Chondrocyte (in vitro differentiated cells): ENCODE measurements around the gene ARHGEF7. TPM values are rescaled to one million over a fixed set of nuclear protein-coding genes. Genes with fewer than 3 reads are reported as not detected.

Source experiments
- DNase-seq: peaks from one replicate; pipeline ENCODE4 v3.0.0; 2021; ENCODE audit warnings: mixed read lengths, low spot score
- H3K27ac Mint-ChIP-seq: one replicate; pipeline ENCODE4 v1.8.0; 2021; ENCODE audit warnings: mild to moderate bottlenecking, moderate library complexity, mixed read lengths; ENCODE audit not compliant: unreplicated experiment
- H3K27me3 Mint-ChIP-seq: 2 replicates; pipeline ENCODE4 v1.8.0; 2021; ENCODE audit warnings: low read depth, mixed read lengths
- H3K36me3 Mint-ChIP-seq: 2 replicates; pipeline ENCODE4 v1.8.0; 2021; ENCODE audit warnings: low read depth, mixed read lengths
- H3K4me1 Mint-ChIP-seq: 2 replicates; pipeline ENCODE4 v1.8.0; 2021; ENCODE audit warnings: low read depth, mild to moderate bottlenecking, mixed read lengths
- H3K4me3 Mint-ChIP-seq: one replicate; pipeline ENCODE4 v1.8.0; 2021; ENCODE audit warnings: mild to moderate bottlenecking, moderate library complexity, mixed read lengths; ENCODE audit not compliant: unreplicated experiment
- H3K9me3 Mint-ChIP-seq: 2 replicates; pipeline ENCODE4 v1.8.0; 2021; ENCODE audit warnings: low read depth, mixed read lengths
- CTCF ChIP-seq: fragments of 200-600 bp; sonication (generic); IDR thresholded peaks from 2 replicates; pipeline ENCODE4 v1.5.0; 2021; ENCODE audit warnings: antibody characterized with exemption, mild to moderate bottlenecking, moderate library complexity
- total RNA-seq: library from RNA; stranded (reverse); gene quantifications from 3 replicates; pipeline ENCODE4 v1.2.1, GENCODE V29; 2021

The ARHGEF7 gene
- total RNA-seq, 1 donor from 2014 or later = 137 TPM

- no peaks in the 10 kb centered on the region for H3K27me3 Mint-ChIP-seq
- no peak for TF ChIP-seq CTCF
- H3K4me3 Mint-ChIP-seq = no peak overlapping the region
- H3K9me3 Mint-ChIP-seq = no peaks in the 10 kb centered on the region
- H3K4me1 Mint-ChIP-seq = peaks cover 76% of the 10 kb centered on the region
- H3K36me3 Mint-ChIP-seq = peaks cover 7% of the 10 kb centered on the region
- no peak for DNase-seq
- peak overlapping the region; percentile 87 for H3K27ac Mint-ChIP-seq
Observed at GRCh38 chr13:111217641-111218040, 102.5 kb downstream of the ARHGEF7 start.

GRCh38 chr13:111219280-111219679 lies 104.2 kb downstream of the ARHGEF7 start:
- Mint-ChIP-seq H3K27me3 (no peaks in the 10 kb centered on the region), H3K27ac (peak overlapping the region; percentile 87), H3K36me3 (peaks cover 7% of the 10 kb centered on the region), H3K4me3 (peak overlapping the region; percentile 10), H3K4me1 (peaks cover 66% of the 10 kb centered on the region), H3K9me3 (no peaks in the 10 kb centered on the region)
- DNase-seq = no peak
- TF ChIP-seq CTCF = no peak

- no peaks in the 10 kb centered on the region for H3K27me3 Mint-ChIP-seq
- peaks cover 7% of the 10 kb centered on the region for H3K36me3 Mint-ChIP-seq
- no peak for TF ChIP-seq CTCF
- no peak for DNase-seq
- H3K4me1 Mint-ChIP-seq = peaks cover 66% of the 10 kb centered on the region
- no peak overlapping the region for H3K4me3 Mint-ChIP-seq
- H3K27ac Mint-ChIP-seq = peak overlapping the region; percentile 87
- H3K9me3 Mint-ChIP-seq = no peaks in the 10 kb centered on the region
Observed at GRCh38 chr13:111219950-111220349, 104.8 kb downstream of the ARHGEF7 start.

- H3K36me3 Mint-ChIP-seq = peaks cover 16% of the 10 kb centered on the region
- DNase-seq = no peak
- peaks cover 58% of the 10 kb centered on the region for H3K4me1 Mint-ChIP-seq
- no peaks in the 10 kb centered on the region for H3K27me3 Mint-ChIP-seq
- H3K27ac Mint-ChIP-seq = peak overlapping the region; percentile 5
- H3K4me3 Mint-ChIP-seq = no peak overlapping the region
- no peak for TF ChIP-seq CTCF
- H3K9me3 Mint-ChIP-seq = no peaks in the 10 kb centered on the region
Observed at GRCh38 chr13:111225166-111225565, 110.1 kb downstream of the ARHGEF7 start.

- Mint-ChIP-seq H3K36me3 (peaks cover 16% of the 10 kb centered on the region), H3K4me1 (peaks cover 53% of the 10 kb centered on the region), H3K9me3 (no peaks in the 10 kb centered on the region), H3K27ac (peak overlapping the region; percentile 8), H3K27me3 (no peaks in the 10 kb centered on the region), H3K4me3 (no peak overlapping the region)
- DNase-seq = no peak
- no peak for TF ChIP-seq CTCF
Observed at GRCh38 chr13:111225810-111226546, 110.9 kb downstream of the ARHGEF7 start.
